HCT116 (cell line): Measurements from ENCODE around the gene RAD17. TPM values are rescaled to one million over a fixed set of nuclear protein-coding genes. Genes with fewer than 3 reads are reported as not detected.
A peak's percentile ranks its signal among the peaks of the same experiment; 100 is the strongest.
"Not testable (repeated sequence)": the region's sequence is repeated elsewhere in the genome, so short reads cannot be mapped to it uniquely, and the experiment has no call there.

Experiments used
- ATAC-seq: fragments of 200-7000 bp; cut with Tn5 transposase; 2 replicates; pipeline ENCODE4 v1.9.1; 2020; ENCODE audit warnings: mild to moderate bottlenecking, moderate library complexity
- BruUV-seq: library from RNA; stranded (reverse); fragments of 400-500 nt; replicated peaks from 2 replicates; lab custom pipeline; 2021; lab: Mats Ljungman, UMichigan
- CTCF ChIA-PET: fragments of 300-600 bp; sonication (Branson Sonifier 250); formaldehyde crosslinking; loops from one replicate; lab custom pipeline; 2021; ENCODE audit warnings: antibody characterized with exemption; lab: Charles Lee
- POLR2A ChIA-PET: fragments of 300-600, 350-600 bp; sonication (Branson Sonifier 250); formaldehyde crosslinking; loops from one replicate; lab custom pipeline; 2021; ENCODE audit warnings: antibody characterized with exemption; lab: Charles Lee
- RAD21 ChIA-PET, 2 experiments: fragments of 300-600 bp; sonication (Branson Sonifier 250); formaldehyde crosslinking; loops; one replicate each; lab custom pipeline; 2023; ENCODE audit warnings: low total read pairs in 2 of 2; ENCODE audit not compliant: uncharacterized antibody in 2 of 2, unreplicated experiment in 2 of 2, low non-redundant PET in 1 of 2; lab: Charles Lee
- DNase-seq: peaks from one replicate; pipeline ENCODE4 v3.0.0-alpha.2; 2010; ENCODE audit warnings: low read depth, low spot score
- H2AFZ ChIP-seq: fragments of 200-600 bp; shearing (Covaris generic), sonication (generic); 2 replicates; pipeline ENCODE4 v1.6.1; 2017; ENCODE audit warnings: low read depth, mixed run types, mixed read lengths, antibody characterized with exemption, low read length; ENCODE audit not compliant: poor library complexity, severe bottlenecking
- H3K27ac ChIP-seq: 2 replicates; pipeline ENCODE4 v1.5.1; 2012; ENCODE audit warnings: low read depth, low read length
- H3K27me3 ChIP-seq: fragments of 200-600 bp; sonication (generic); 2 replicates; pipeline ENCODE4 v1.6.1; 2016; ENCODE audit warnings: mixed run types, low read length, mixed read lengths; ENCODE audit not compliant: insufficient read depth
- H3K36me3 ChIP-seq, 2 experiments: fragments of 200-500 bp in 1 of 2; fragments of 200-600 bp in 1 of 2; sonication (Bioruptor generic) in 1 of 2; sonication (generic) in 1 of 2; 2 replicates each; pipeline versions ENCODE4 v1.5.1 to v1.6.1; 2014 to 2016; ENCODE audit warnings: low read length in 2 of 2, inconsistent platforms in 1 of 2, mixed read lengths in 1 of 2, mixed run types in 1 of 2; ENCODE audit not compliant: insufficient read depth in 2 of 2, control insufficient read depth in 1 of 2
- H3K4me1 ChIP-seq, 2 experiments: fragments of 200-600 bp in 1 of 2; sonication (generic) in 1 of 2; 2 replicates each; pipeline versions ENCODE4 v1.5.1 to v1.6.1; 2012 to 2017; ENCODE audit warnings: low read length in 2 of 2, inconsistent platforms in 1 of 2, mild to moderate bottlenecking in 1 of 2, mixed read lengths in 1 of 2, mixed run types in 1 of 2, moderate library complexity in 1 of 2; ENCODE audit not compliant: insufficient read depth in 2 of 2, control insufficient read depth in 1 of 2
- H3K4me2 ChIP-seq: fragments of 200-600 bp; sonication (generic); 2 replicates; pipeline ENCODE4 v1.6.1; 2017; ENCODE audit warnings: mixed run types, low read length, mixed read lengths
- H3K4me3 ChIP-seq, 2 experiments: fragments of 200-600 bp in 1 of 2; sonication (generic) in 1 of 2; replicated peaks in 1 of 2; 2 replicates each; pipeline ENCODE4 v1.5.1; 2011 to 2016; ENCODE audit warnings: low read length in 2 of 2, control low read depth in 1 of 2, low read depth in 1 of 2, mild to moderate bottlenecking in 1 of 2, mixed read lengths in 1 of 2, mixed run types in 1 of 2
- H3K79me2 ChIP-seq: fragments of 200-600 bp; sonication (generic); 2 replicates; pipeline ENCODE4 v1.6.1; 2017; ENCODE audit warnings: mild to moderate bottlenecking, mixed run types, low read length, moderate library complexity, mixed read lengths; ENCODE audit not compliant: insufficient read depth
- H3K9ac ChIP-seq: fragments of 200-600 bp; sonication (generic); 2 replicates; pipeline ENCODE4 v1.6.1; 2016; ENCODE audit warnings: low read length, mixed read lengths
- H3K9me2 ChIP-seq: fragments of 200-600 bp; sonication (generic), shearing (Covaris generic); 2 replicates; pipeline ENCODE4 v1.6.1; 2017; ENCODE audit warnings: mixed run types, mild to moderate bottlenecking, moderate library complexity; ENCODE audit not compliant: insufficient read depth
- H3K9me3 ChIP-seq, 2 experiments: fragments of 200-500 bp in 1 of 2; fragments of 200-600 bp in 1 of 2; sonication (Bioruptor generic) in 1 of 2; sonication (generic) in 1 of 2; 2 replicates each; pipeline ENCODE4 v1.6.1; 2014 to 2017; ENCODE audit warnings: low read length in 2 of 2, mixed read lengths in 2 of 2, inconsistent platforms in 1 of 2, low read depth in 1 of 2, mild to moderate bottlenecking in 1 of 2, mixed run types in 1 of 2, moderate library complexity in 1 of 2; ENCODE audit not compliant: control insufficient read depth in 1 of 2, insufficient read depth in 1 of 2
- H4K20me1 ChIP-seq: fragments of 200-600 bp; sonication (generic), shearing (Covaris generic); 2 replicates; pipeline ENCODE4 v1.6.1; 2017; ENCODE audit warnings: mixed run types, mild to moderate bottlenecking, moderate library complexity; ENCODE audit not compliant: insufficient read depth
- ATF3 ChIP-seq: IDR thresholded peaks from 2 replicates; pipeline ENCODE4 v1.6.1; 2012
- CBX3 ChIP-seq: IDR thresholded peaks from 2 replicates; pipeline ENCODE4 v1.6.1; 2012; ENCODE audit warnings: low read depth
- EZH2 ChIP-seq: fragments of 200-600 bp; sonication (generic); IDR thresholded peaks from 2 replicates; pipeline ENCODE4 v1.6.1; 2017; ENCODE audit warnings: antibody characterized with exemption, mixed run types
- POLR2A ChIP-seq: IDR thresholded peaks from 2 replicates; pipeline ENCODE4 v1.7.0; 2011; ENCODE audit warnings: borderline replicate concordance; ENCODE audit not compliant: insufficient read depth, insufficient read length; ENCODE audit errors: extremely low read depth
- RAD21 ChIP-seq: IDR thresholded peaks from 2 replicates; pipeline ENCODE4 v1.6.1; 2012; ENCODE audit warnings: low read depth, mild to moderate bottlenecking
- SP1 ChIP-seq: IDR thresholded peaks from 2 replicates; pipeline ENCODE4 v1.6.1; 2012; ENCODE audit warnings: low read depth
- intact Hi-C: fragments of 100-400 bp; cut with micrococcal nuclease; formaldehyde crosslinking; loops from 2 replicates; pipeline ENCODE4 v1.10.0; 2022
- total RNA-seq: library from RNA; stranded (reverse); gene quantifications from one replicate; pipeline ENCODE4 v1.2.1, GENCODE V29; 2021; ENCODE audit not compliant: unreplicated experiment

The RAD17 gene
- total RNA-seq, 1 experiment from 2014 or later = 29.0 TPM

- CTCF ChIA-PET = no interaction called here
- no peak for DNase-seq
- no peak overlapping the region for H2AFZ ChIP-seq
Measured at GRCh38 chr5:69329905-69330489, 39.6 kb upstream of the RAD17 start.

DNA sequence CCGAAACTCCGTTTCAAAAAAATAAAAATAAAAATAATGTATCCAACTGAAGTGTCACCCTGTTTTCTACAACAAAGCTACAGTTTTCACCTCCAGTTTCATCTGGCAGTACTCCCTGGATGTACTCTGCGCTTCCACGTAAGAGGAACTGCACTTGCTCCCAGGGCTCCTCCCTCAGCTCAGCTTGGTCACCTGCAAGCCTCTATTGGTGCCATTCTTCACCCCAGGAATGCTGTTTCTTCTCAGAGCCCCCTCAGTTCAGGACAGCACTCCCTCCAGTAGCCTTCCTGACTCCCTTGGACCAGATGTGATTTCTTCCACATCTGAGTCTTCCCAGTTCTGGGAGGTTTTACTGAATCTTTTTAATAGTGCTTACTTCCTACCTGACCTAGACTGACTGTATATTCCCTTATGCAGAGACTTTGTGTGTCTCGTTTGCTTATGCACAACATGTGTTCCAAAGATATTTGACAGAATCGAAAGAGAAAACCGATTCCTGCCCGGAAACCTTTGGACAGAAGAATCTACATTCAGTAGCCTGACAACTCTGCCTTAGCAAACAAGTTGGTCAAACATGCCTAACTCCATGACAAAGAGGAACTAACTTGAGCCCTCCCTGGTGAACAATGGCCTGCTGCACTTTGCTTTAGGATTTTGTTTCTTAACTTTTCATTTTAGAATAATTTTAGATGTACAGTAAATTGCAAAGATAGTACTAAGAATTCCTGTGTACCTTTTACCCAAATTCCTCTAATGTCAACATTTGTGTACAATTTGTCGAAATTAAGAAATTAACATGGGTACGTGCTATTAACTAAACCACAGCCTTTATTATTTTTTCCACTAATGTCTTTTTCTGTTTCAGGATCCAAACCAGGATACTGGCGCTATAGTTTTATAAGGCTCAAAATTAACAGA, 37.8 kb upstream of the RAD17 start:
- no peak overlapping the region for H2AFZ ChIP-seq
- H4K20me1 ChIP-seq = no peaks in the 10 kb centered on the region
- H3K9ac ChIP-seq = peak overlapping the region; percentile 67
- POLR2A ChIA-PET = no interaction called here
- H3K9me2 ChIP-seq = no peaks in the 10 kb centered on the region
- RAD21 ChIA-PET = no interaction called here
- intact Hi-C loops = loop anchor here (10.0 kb wide), 2 partner anchors 63 to 287 kb away; no protein-coding TSS in a partner anchor
- peak overlapping the region; percentile 67 for H3K27ac ChIP-seq
- TF ChIP-seq POLR2A (no peak), SP1 (no peak), EZH2 (no peak), CBX3 (no peak)
- H3K27me3 ChIP-seq = no peaks in the 10 kb centered on the region
- H3K36me3 ChIP-seq = no peaks in the 10 kb centered on the region
- DNase-seq (no peak), ATAC-seq (no peak)
- H3K9me3 ChIP-seq = no peaks in the 10 kb centered on the region
- peaks cover 9 to 48% of the 10 kb centered on the region in 2 experiments; a peak in 3 of 4 replicates for H3K4me1 ChIP-seq
- CTCF ChIA-PET = interaction anchor here (0.6 kb wide), 1 partner anchor 70 kb away, joined by 3 read pairs; no protein-coding TSS in a partner anchor
- BruUV-seq = TSS peak; percentile 86
- peak overlapping the region; percentile 84 for H3K4me2 ChIP-seq
- H3K79me2 ChIP-seq = peaks cover 7% of the 10 kb centered on the region
- H3K4me3 ChIP-seq = peak overlapping the region; percentile 65 to 85

More at GRCh38 chr5:69329905-69330489, 39.6 kb upstream of the RAD17 start:
- Histone ChIP-seq H3K27me3 (no peaks in the 10 kb centered on the region), H3K27ac (no peak overlapping the region), H3K4me1 (peaks cover 9 to 41% of the 10 kb centered on the region in 2 experiments; a peak in 3 of 4 replicates), H4K20me1 (no peaks in the 10 kb centered on the region), H3K9me2 (no peaks in the 10 kb centered on the region), H3K79me2 (peaks cover 7% of the 10 kb centered on the region), H3K36me3 (no peaks in the 10 kb centered on the region), H3K4me3 (no peak overlapping the region), H3K9ac (no peak overlapping the region), H3K4me2 (peak overlapping the region; percentile 15), H3K9me3 (no peaks in the 10 kb centered on the region)
- BruUV-seq = no TSS peak
- ChIA-PET POLR2A (no interaction called here), RAD21 (no interaction called here)
- TF ChIP-seq RAD21 = no peak
- TF ChIP-seq ATF3 = no peak
- no peak for ATAC-seq
- intact Hi-C loops = loop anchor here (10.0 kb wide), 2 partner anchors 65 to 285 kb away; no protein-coding TSS in a partner anchor

- RAD21 ChIA-PET, ATAC-seq, H3K27me3 ChIP-seq, DNase-seq, H3K9me3 ChIP-seq, H3K9me2 ChIP-seq, H3K79me2 ChIP-seq, H4K20me1 ChIP-seq, BruUV-seq, H3K36me3 ChIP-seq, H2AFZ ChIP-seq, H3K9ac ChIP-seq, H3K4me3 ChIP-seq, H3K27ac ChIP-seq: not testable (repeated sequence)
- CTCF ChIA-PET = interaction anchor here (1.0 to 3.9 kb wide), 5 partner anchors 14 to 309 kb away, joined by 4 to 22 read pairs (median 5); partner anchors contain the start of gene SLC30A5
- POLR2A ChIA-PET = interaction anchor here (0.6 kb wide), 1 partner anchor 8 kb away, joined by 5 read pairs; no protein-coding TSS in a partner anchor
- Histone ChIP-seq H3K4me1 (peaks cover 9 to 48% of the 10 kb centered on the region in 2 experiments; a peak in 3 of 4 replicates), H3K4me2 (peak overlapping the region; percentile 84; the same call in 1 of the 2 replicates)
- intact Hi-C loops = loop anchor here (1.0 to 10.0 kb wide), 3 partner anchors 61 to 289 kb away; no protein-coding TSS in a partner anchor
Measured at GRCh38 chr5:69333668-69334315, 35.8 kb upstream of the RAD17 start.
